CD4-positive, alpha-beta T cell treated with Interleukin-10 for 1 hour (primary cell): ENCODE measurements around the gene SLC4A1.
"Not testable (repeated sequence)": the region's sequence is repeated elsewhere in the genome, so short reads cannot be mapped to it uniquely, and the experiment has no call there.

ENCODE experiments used
- DNase-seq: peaks from one replicate; pipeline ENCODE4 v3.0.0-alpha.2; 2020

The SLC4A1 gene

DNA sequence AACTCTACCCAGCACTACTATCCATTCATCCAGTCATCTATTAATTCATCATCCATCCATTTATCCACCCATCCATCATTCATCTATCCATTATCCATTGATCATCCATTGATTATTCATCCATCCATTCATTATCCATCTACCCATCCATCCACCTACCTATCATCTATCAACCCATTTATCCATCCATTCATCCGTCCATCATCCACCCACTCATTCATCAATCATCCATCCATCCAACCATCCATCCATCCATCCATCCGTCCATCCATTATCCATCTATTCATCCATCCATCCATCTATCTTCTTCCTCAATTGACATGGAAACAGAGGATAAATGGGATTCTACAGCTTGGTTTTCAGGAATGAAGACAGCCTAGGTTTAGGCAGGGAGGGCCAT is 12.0 kb downstream of the SLC4A1 start:
- DNase-seq: no peak

DNA sequence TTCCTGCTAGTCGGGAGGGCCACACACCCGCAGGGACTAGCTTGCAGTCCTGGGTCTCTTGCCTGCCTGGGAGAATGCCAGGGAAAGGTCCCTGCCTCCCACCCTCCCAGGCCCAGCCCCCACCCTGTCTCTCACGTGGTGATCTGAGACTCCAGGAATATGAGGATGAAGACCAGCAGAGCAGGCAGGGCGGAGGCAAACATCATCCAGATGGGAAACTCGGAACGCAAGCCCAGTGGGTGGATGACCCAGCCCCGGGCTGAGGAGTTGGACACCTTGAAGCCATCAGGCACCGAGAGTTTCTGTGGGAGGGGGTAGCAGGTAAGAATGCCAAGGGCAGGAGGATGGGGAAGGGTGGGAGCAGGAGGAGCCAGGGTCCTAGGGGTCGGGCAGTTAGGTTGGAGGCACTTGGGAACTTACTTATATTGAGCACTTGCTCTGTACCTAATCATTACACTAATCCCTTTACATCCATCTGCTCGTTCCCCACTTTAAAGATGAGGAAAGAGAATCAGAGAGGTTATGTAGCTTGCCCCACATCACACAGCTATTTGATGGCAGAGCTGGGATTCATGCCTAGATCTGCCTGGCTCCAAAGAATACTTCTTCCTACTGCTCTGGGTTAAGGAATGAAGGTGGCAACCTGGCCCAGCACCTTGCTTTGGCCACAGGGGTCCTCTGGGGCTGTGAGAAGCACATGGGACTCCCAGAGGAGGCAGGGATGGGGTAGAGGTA is 13.4 kb downstream of the SLC4A1 start:
- no peak for DNase-seq

GRCh38 chr17:44253006-44253405 is 14.9 kb downstream of the SLC4A1 start:
- no peak for DNase-seq

- no peak for DNase-seq
Observed at GRCh38 chr17:44251062-44251461, 16.9 kb downstream of the SLC4A1 start.

DNA sequence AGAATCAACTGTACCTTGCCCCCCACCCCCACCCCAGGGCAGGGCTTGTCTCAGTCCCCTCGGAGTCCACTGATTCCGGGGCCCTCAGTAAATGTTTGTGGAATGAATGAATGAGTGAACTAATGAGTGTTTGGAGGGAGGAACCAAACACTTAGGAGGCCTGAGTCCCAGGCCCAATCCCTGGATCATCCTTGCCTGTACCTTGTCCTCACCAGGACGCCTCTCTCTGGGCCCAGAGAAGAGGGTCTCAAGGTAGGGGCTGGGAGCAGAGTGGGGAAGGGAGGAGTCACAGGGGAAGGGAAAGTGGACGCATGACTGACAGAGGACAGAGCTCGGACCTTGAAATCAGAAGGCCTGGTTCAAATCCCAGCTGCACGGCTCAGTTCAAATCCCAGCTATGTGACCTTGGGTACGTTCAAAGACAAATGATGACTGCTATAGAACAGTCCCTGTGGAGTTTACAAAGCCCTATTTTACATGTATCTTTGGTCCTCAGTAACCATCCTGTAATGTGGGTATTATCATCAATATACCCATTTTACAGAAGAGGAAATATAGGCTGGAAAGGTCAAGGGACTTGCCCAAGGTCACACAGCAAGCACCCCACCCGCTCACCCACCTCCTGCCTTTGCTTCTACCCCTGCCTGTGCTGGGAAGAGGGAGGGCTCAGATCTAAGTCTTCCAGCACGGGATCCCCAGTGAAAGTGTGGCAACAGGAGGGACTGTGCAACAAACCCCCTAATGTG is 18.3 kb downstream of the SLC4A1 start:
- no peak for DNase-seq

DNA sequence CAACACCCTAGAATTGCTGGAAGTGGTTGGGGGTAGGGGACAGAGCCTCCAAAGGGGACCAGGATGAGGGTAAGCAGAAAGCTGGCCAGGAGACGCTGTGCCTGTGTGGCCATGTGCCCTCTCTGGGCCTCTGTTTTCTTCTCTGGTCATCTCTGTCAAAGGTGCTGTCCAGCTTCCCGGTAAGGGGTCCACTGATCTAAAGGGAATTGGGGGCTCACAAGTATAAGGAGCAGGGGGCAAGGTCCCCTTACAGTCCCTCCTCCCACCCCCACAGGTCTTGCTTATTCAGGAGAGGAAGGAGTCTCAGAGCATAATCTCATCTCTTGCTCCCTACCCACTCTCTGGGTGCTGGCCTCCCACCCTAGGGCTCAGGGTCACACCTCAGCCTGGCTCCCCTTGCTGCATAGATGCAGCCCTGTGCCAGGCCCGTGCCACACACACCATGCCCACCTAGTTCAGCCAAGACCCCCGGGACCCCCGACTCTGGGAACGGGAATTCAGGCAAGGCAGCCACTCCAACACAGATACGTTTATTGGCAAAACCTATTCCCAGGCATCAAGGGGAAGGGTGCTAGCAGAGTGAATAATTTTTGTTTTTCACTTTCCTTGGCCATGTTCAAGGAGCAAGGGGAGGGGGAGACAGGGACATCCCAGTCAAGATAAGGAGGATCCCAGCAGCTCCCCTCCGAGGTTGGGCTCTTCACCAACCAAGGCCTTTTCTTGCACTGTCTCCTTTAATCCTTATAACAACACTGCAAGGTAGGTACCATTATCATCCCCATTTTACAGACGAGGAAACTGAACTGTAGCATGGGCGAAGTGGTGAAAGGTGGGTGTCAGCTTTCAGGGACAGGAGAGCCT is 19.8 kb downstream of the SLC4A1 start:
- DNase-seq: no peak

GRCh38 chr17:44247440-44247841 is 20.5 kb downstream of the SLC4A1 start:
- DNase-seq: no peak

GRCh38 chr17:44241106-44241624 is 26.8 kb downstream of the SLC4A1 start:
- DNase-seq: no peak

- not testable (repeated sequence) for DNase-seq
Observed at GRCh38 chr17:44237886-44238285, 30.0 kb downstream of the SLC4A1 start.

DNA sequence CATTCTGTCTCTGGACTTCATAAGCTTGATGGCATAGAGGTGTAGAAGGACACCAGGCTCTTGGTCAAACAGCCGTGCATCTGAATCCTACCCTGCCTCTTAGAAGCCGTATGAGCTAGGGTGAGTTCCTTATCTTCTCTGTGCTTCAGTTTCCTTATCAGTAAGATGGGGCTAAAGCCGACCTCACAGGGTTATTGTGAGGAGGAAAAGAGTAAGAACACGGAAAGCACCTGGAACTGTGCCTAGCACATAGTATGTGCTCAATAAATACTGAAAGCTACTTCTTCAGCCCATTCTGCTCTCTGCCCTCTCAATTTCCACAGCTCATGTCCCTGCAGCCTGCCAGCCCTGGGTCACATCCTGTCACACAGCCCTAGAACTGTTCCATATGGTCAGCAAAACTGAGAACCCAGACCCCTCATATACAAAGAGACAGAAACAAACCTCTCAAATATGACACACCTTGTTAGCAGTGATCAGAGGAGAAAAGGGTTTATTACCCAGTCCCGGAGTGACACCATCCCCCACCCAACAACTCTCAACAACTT is 31.4 kb downstream of the SLC4A1 start:
- DNase-seq: no peak

DNA sequence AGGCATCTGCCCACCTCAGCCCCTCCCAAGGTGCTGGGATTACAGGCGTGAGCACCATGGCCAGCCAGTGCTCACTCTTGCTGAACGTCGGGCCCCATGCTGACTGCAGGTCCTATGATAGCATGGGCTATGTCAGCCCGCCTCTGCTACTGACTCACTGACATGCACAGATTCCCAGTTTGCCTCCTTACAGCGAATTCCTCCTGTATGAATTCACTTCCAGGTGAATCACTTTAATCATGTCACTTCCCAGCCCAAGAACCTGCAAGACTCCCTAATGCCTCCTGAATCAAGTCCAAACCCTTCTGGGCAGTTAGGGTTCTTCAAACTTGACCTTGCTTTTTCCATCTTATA is 32.4 kb downstream of the SLC4A1 start:
- no peak for DNase-seq

DNA sequence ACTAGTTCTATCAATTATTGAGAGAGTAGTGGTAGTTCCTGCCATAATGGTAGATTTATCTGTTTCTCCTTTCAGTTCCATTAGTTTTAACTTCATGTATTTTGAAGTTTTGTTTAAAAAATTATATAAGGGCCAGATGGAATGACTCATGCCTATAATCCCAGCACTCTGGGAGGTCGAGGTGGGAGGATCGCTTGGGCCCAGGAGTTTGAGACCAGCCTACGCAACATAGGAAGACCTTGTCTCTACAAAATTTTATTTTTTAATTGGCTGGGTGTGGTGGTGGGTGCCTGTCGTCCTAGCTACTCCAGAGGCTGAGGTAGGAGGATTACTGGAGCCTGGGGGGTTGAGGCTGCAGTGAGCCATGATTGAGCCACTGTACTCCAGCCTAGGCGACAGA is 34.4 kb downstream of the SLC4A1 start:
- no peak for DNase-seq

DNA sequence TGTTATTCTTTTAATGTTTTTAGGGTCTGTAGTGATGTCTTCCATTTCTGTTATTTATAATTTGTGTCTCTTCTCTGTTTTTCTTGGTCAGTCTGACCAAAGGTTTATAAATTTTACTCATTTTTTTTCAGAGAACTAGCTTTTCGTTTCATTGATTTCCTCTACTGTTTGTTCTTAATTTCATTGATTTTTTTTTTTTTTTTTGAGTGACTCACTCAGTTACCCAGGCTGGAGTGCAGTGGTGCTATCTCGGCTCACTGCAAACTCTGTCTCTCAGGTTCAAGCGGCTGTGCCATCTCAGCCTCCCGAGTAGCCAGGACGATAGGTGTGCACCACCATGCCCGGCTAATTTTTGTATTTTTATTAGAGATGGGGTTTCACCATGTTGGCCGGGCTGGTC is 35.9 kb downstream of the SLC4A1 start:
- no peak for DNase-seq

DNA sequence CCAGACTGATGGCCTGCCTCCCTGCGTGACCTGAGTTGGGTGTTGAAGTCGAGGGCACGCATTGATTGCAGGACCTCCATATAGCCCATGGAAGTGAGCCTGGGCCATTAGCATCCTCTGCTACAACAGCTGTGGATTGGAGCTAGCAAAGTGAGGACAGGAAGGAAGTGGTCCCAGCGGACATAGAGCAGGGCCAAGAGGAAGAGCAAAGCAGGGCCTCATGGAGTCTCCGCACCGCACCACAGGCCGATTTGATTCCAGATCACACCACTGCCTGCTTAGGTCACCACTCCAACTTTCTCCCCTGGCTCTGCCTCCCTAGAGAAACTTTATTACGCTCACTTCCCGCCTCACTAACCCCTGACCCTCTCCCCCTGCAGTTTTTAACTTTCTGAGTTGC is 37.8 kb downstream of the SLC4A1 start:
- no peak for DNase-seq

DNA sequence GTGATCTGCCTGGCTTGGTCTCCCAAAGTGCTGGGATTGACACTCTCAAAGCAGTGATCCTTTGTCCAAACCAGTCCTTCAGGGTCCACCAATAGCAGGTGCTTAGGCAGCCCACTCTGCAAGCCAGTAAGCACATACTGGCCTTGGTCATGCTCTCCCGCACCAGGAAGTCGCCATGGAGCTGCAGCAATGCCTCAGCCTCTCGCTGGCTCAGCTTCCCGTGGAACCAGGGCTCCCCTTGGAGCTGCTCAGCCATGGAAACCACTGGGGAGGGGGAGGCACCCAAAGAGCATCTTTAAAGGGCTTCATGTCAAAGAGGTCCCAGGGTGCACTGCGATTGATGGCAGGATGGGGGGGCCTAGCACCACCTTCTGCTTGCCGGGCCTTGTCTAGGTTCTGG is 38.8 kb downstream of the SLC4A1 start:
- no peak for DNase-seq

GRCh38 chr17:44223541-44224071 is 44.3 kb downstream of the SLC4A1 start:
- no peak for DNase-seq

DNA sequence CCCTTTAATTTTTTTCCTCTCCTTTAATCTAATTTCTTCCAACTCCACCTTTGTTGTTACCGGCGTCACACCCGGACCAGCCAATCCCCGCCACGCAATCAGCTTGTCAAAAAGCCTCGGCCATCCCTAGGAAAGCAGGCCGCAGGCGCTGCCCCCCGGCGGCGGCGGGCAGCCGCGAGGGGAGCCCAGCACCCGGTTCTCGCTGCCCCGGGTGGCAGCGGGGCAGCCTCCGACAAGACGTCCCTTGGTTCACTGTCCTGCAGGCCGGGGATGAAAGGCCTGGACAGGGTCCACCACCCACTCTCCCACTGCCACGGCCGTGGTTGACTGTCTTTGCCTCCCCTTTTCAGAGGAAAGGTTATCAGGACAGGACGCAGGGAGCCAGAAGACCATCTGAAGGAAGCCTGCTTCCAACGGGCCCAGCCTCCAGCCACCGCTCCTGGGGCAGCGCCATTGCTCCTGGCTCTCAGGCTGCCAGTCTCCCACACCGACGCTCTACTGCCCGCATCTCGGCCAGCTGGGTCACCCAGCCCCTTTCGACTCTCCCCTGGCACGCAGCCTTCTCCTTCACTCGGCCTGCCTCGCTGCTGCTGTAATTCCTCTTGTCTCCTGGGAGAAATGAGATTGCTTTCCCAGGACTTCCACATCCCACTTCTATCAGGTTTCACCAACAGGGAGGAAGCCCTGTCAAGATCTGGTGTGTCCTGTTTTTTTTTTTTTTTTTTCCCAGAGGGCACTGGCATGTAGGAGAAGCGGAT is 45.6 kb downstream of the SLC4A1 start:
- peak; percentile 66 for DNase-seq

DNA sequence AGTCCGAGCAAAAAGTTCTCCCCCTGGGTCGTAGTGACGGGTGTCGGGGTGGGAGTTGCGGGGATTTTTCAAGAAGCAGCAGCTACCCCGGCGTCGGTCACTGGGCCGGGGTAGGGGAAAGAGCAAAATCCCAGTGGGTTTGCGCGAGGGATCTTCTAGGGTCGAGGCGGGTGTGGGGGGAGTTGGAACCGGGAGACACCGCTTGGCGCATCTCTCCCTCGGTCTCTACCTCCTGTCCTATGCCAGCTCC is 46.1 kb downstream of the SLC4A1 start:
- DNase-seq: no peak

DNA sequence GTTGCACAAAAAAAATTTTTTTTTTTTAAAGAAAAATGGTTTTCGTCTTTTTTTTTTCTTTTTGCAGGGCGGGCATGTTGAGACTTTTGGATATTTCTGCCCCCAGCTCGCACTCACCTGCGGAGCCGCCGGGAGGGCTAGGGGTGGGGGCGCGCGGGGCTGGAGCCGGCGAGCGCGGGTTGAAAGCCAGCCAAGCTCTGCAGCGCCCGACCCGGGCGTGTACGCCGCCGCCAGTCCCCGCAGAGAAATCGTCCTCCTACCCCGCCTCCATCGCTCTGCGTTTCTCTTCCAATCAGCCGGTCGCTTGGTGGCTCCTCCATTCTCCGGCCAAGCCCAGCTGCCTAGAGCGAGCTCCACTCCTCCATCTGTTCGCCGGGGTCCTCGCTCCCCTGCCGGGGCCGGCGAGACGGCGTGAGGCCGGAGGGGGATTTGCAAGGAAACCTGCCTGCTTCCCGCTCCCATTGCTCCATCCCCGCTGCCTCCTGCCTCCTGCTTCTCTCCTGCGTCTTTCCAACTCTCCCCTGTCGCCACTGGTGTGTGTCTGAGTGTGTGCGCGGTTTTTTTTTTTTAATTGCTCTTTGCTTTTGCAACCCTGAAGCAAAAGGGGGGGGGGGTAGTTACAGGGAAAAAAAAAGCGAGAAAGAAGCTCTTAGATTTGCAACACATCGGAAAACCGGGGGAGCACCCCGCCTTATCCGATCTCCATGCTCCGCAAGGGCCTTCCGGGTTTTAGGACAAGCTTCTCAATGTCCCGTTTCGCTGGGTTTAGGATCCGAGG is 46.7 kb downstream of the SLC4A1 start:
- DNase-seq: peak; percentile 65

DNA sequence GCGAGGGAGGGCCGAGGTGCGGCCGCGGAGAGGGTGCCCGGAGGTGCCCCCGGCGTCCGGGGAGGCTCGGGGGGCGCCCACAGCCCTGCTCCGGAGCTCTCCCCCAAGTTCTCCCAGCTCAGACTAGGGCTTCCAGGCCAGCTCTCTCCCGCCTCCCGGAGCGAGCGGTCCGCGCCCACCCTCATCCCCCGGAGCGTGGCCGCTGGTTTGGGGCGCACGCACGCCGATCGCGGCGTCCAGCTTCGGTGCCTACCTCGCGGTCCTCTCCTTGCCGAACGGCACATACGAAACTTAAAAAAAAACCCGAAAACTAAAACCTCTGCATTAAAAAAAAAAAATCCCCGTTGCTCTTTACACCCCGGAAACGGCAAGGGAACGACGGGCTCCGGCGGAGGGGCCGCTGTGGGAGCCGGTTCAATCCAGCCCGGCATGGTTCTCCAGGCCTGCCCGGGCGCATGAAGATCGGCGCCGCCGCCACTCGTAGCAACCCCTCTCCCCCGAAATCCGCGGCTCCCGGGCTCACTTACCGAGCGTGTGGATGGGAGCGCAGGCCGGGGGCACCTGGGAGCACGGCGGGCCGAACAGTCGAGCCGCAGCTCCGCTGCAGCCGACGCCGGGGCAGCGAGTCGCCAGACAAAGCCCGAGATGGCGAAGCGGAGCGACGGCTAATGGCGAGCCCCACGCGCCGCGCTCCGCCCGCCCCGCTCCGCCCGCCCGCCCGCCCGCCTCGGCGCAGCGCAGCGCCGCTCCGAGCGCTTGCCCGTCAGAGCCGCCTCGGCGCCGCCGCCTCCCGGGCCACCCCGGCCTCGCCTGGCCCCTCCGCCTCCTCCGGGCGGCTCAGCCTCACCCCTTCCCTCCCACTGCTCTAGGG is 47.5 kb downstream of the SLC4A1 start:
- DNase-seq: peak; percentile 57
